ENCODE results near the gene AP1G2.
A peak's percentile ranks its signal among the peaks of the same experiment; 100 is the strongest.

DNA sequence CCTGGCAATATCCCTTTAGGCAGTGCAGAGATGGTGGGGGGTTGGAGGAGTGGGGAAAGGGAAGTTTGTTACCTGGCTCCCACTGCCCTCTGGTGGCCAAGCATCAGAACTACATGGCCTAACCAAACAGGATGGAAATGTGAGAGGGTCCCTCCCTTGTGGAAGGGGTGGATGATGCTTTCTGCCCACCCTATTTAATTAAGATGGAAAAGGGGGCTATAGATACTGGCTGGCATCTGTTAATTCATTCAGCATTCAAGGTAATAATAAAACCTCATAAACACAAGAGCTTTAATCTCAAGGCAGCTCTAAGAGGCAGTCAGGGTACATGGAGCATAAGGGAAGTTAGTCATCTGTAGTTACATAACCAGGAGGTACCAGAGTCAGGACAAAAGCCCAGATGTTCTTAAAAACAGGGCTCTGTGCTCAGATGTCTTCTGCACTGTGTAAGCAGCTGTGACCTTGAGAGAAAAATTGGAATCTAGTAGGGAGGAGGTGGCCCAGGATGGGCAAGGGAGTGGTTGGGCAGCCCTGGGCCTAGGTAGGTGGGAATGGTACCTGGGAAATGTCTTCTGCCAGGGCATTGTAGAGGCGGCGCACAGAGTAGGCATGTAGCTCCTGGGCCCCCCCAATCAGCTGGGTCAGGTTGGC lies 4.6 kb downstream of the AP1G2 start:
- TF ChIP-seq CTCF (IDR thresholded peaks at IDR 0.05) (peak; percentile 92), EZH2phosphoT487 (IDR thresholded peaks at IDR 0.05) (no peak), EZH2 (IDR thresholded peaks at IDR 0.05) (no peak)
